GM21447 (cell line): ENCODE data around the gene QTRT2.

Source experiments
- ATAC-seq: cut with Tn5 transposase; IDR thresholded peaks from one replicate; pipeline ENCODE4 v1.9.1; 2021; ENCODE audit not compliant: unreplicated experiment

QTRT2 gene

GRCh38 chr3:114119776-114120175 lies 63.2 kb downstream of the QTRT2 start:
- no peak for ATAC-seq

GRCh38 chr3:114120211-114120610 lies 63.7 kb downstream of the QTRT2 start:
- ATAC-seq, result no peak

- no peak for ATAC-seq
Measured at GRCh38 chr3:114122027-114122709, 65.6 kb downstream of the QTRT2 start.

GRCh38 chr3:114126461-114126860 lies 69.9 kb downstream of the QTRT2 start:
- ATAC-seq, result no peak

GRCh38 chr3:114127517-114127916 lies 71.0 kb downstream of the QTRT2 start:
- no peak for ATAC-seq

GRCh38 chr3:114128231-114128630 lies 71.7 kb downstream of the QTRT2 start:
- ATAC-seq, result no peak

- ATAC-seq, result no peak
Measured at GRCh38 chr3:114128826-114129225, 72.3 kb downstream of the QTRT2 start.

- no peak for ATAC-seq
Measured at GRCh38 chr3:114132500-114132899, 76.0 kb downstream of the QTRT2 start.

- no peak for ATAC-seq
Measured at GRCh38 chr3:114133947-114134346, 77.4 kb downstream of the QTRT2 start.
